GM12865 (cell line): ENCODE data around the gene GCAT.
A peak's percentile ranks its signal among the peaks of the same experiment; 100 is the strongest.

Experiments used
- DNase-seq: peaks from one replicate; pipeline ENCODE4 v3.0.0; 2010; ENCODE audit warnings: low read depth
- H3K4me3 ChIP-seq: 2 replicates; pipeline ENCODE4 v1.5.1; 2011; ENCODE audit warnings: mild to moderate bottlenecking, low read depth, low read length, control low read depth
- CTCF ChIP-seq: IDR thresholded peaks from 2 replicates; pipeline ENCODE4 v1.5.1; 2011; ENCODE audit warnings: low read length, control low read depth, low read depth, inconsistent platforms; ENCODE audit not compliant: insufficient read depth; ENCODE audit errors: missing control alignments

Gene GCAT

GRCh38 chr22:37844904-37845329 lies 37.2 kb downstream of the GCAT start:
- peak overlapping the region; percentile 90 for H3K4me3 ChIP-seq
- DNase-seq, result no peak
- no peak for TF ChIP-seq CTCF

- TF ChIP-seq CTCF, result no peak
Observed at GRCh38 chr22:37846433-37846832, 38.7 kb downstream of the GCAT start.

DNA sequence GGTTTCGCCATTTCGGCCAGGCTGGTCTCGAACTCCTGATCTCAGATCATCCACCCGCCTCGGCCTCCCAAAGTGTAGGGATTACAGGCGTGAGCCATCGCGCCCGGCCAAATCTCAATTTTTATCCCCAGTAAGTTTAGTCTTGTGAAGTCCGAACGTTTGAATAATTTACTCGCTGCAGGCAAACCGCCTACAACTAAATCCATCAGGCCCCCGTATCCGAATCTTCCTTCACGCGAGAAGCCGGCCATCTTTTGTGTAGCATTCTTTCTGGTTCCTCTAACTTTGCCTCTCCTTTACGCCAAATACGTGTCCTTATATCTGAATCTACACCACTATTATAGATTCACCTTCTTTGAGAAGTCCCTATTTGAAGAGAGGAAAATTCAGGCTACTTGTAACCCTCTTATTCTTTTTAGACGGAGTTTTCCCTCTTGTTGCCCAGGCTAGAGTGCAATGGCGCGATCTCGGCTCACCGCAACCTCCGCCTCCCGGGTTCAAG lies 40.9 kb downstream of the GCAT start:
- no peak for TF ChIP-seq CTCF
- DNase-seq, result peak; percentile 34
- H3K4me3 ChIP-seq, result peak overlapping the region; percentile 74

More at GRCh38 chr22:37846433-37846832, 38.7 kb downstream of the GCAT start:
- no peak for DNase-seq
- no peak overlapping the region for H3K4me3 ChIP-seq

- DNase-seq, result peak; percentile 94
Observed at GRCh38 chr22:37849089-37849751, 41.5 kb downstream of the GCAT start, which contains the start of gene EIF3L. TSS of gene EIF3L (plus strand) at chr22:37849419. CDS start at chr22:37849450, 31 bp downstream.

GRCh38 chr22:37850801-37851200 lies 43.1 kb downstream of the GCAT start:
- TF ChIP-seq CTCF, result no peak
- no peak overlapping the region for H3K4me3 ChIP-seq
- no peak for DNase-seq

More at GRCh38 chr22:37849089-37849751, 41.5 kb downstream of the GCAT start, which contains the start of gene EIF3L:
- H3K4me3 ChIP-seq, result peak within 1 kb of the TSS; percentile 74
- TF ChIP-seq CTCF, result no peak

GRCh38 chr22:37852418-37852817 lies 44.7 kb downstream of the GCAT start:
- no peak for TF ChIP-seq CTCF
- H3K4me3 ChIP-seq, result no peak overlapping the region
- DNase-seq, result no peak
